Panc1 (cell line): ENCODE measurements around the gene GPR153. TPM values are rescaled to one million over a fixed set of nuclear protein-coding genes. Genes with fewer than 3 reads are reported as not detected.
A peak's percentile ranks its signal among the peaks of the same experiment; 100 is the strongest.

Experiments
- ATAC-seq: fragments of 200-7000 bp; cut with Tn5 transposase; 2 replicates; pipeline ENCODE4 v1.9.1; 2020; ENCODE audit warnings: mild to moderate bottlenecking, moderate library complexity
- BruUV-seq: library from RNA; stranded (reverse); fragments of 400-500 nt; replicated peaks from 2 replicates; lab custom pipeline; 2021; lab: Mats Ljungman, UMichigan
- CTCF ChIA-PET: fragments of 300-600 bp; sonication (Branson Sonifier 250); formaldehyde crosslinking; loops from one replicate; lab custom pipeline; 2022; ENCODE audit warnings: antibody characterized with exemption; lab: Charles Lee
- POLR2A ChIA-PET: fragments of 300-600 bp; sonication (Branson Sonifier 250); formaldehyde crosslinking; loops from one replicate; lab custom pipeline; 2022; ENCODE audit warnings: antibody characterized with exemption; lab: Charles Lee
- DNase-seq: peaks from one replicate; pipeline ENCODE4 v3.0.0-alpha.2; 2010; ENCODE audit warnings: low read depth, low spot score
- H3K27ac ChIP-seq: 2 replicates; pipeline ENCODE4 v1.5.1; 2011; ENCODE audit warnings: mild to moderate bottlenecking, low read length, inconsistent platforms
- H3K27me3 ChIP-seq: fragments of 200-500 bp; sonication (Bioruptor generic); 2 replicates; pipeline ENCODE4 v1.6.0; 2014; ENCODE audit warnings: low read length, inconsistent platforms; ENCODE audit not compliant: control insufficient read depth, insufficient read depth
- H3K36me3 ChIP-seq: fragments of 200-500 bp; sonication (Bioruptor generic); 2 replicates; pipeline ENCODE4 v1.5.1; 2014; ENCODE audit warnings: inconsistent platforms, mild to moderate bottlenecking, low read length, moderate library complexity; ENCODE audit not compliant: control insufficient read depth, insufficient read depth
- H3K4me1 ChIP-seq: 2 replicates; pipeline ENCODE4 v1.5.1; 2011; ENCODE audit warnings: inconsistent platforms, mild to moderate bottlenecking, low read length, moderate library complexity; ENCODE audit not compliant: control insufficient read depth, insufficient read depth
- H3K4me3 ChIP-seq, 2 experiments: 2 replicates each; pipeline ENCODE4 v1.5.1; 2011 to 2012; ENCODE audit warnings: low read depth in 2 of 2, low read length in 2 of 2, mild to moderate bottlenecking in 2 of 2, inconsistent platforms in 1 of 2, moderate library complexity in 1 of 2
- H3K9me3 ChIP-seq: fragments of 200-500 bp; sonication (Bioruptor generic); 2 replicates; pipeline ENCODE4 v1.5.1; 2014; ENCODE audit warnings: low read depth, mild to moderate bottlenecking, inconsistent platforms, low read length, moderate library complexity; ENCODE audit not compliant: control insufficient read depth, insufficient read depth
- CTCF ChIP-seq: fragments of 450-650 bp; IDR thresholded peaks from 2 replicates; pipeline ENCODE4 v1.5.1; 2017; ENCODE audit warnings: mild to moderate bottlenecking
- POLR2AphosphoS5 ChIP-seq: IDR thresholded peaks from 2 replicates; pipeline ENCODE4 v1.6.1; 2012; ENCODE audit warnings: mild to moderate bottlenecking, low read depth, low read length, moderate library complexity
- REST ChIP-seq, 2 experiments: IDR thresholded peaks; 2 replicates each; pipeline ENCODE4 v1.6.1; 2011 to 2012; ENCODE audit warnings: low read depth in 2 of 2, control low read depth in 1 of 2, low read length in 1 of 2, mild to moderate bottlenecking in 1 of 2, moderate library complexity in 1 of 2; ENCODE audit not compliant: insufficient read depth in 1 of 2
- SIN3A ChIP-seq: IDR thresholded peaks from 2 replicates; pipeline ENCODE4 v1.6.1; 2012; ENCODE audit warnings: low read depth, mild to moderate bottlenecking, low read length, moderate library complexity, borderline replicate concordance; ENCODE audit not compliant: insufficient read depth
- TCF7L2 ChIP-seq: IDR thresholded peaks from 2 replicates; pipeline ENCODE4 v1.6.1; 2011; ENCODE audit warnings: mild to moderate bottlenecking, low read depth, low read length, inconsistent platforms
- in situ Hi-C: cut with HindIII; loops from 2 replicates; pipeline ENCODE4 v1.10.0; 2016; ENCODE audit warnings: low sequenced_read_pairs, low pct_unique_long_range_greater_than_20kb
- intact Hi-C: fragments of 100-400 bp; cut with micrococcal nuclease; formaldehyde crosslinking; loops from one replicate; pipeline ENCODE4 v1.10.0; 2022; ENCODE audit not compliant: unreplicated experiment
- total RNA-seq: library from RNA; stranded (reverse); gene quantifications from one replicate; pipeline ENCODE4 v1.2.1, GENCODE V29; 2021; ENCODE audit not compliant: unreplicated experiment

The GPR153 gene
- total RNA-seq, 1 experiment from 2014 or later, result 5.5 TPM

GRCh38 chr1:6298940-6299465 lies 38.1 kb upstream of the GPR153 start:
- Histone ChIP-seq H3K27ac (no peak overlapping the region), H3K4me3 (no peak overlapping the region), H3K4me1 (no peaks in the 10 kb centered on the region), H3K27me3 (no peaks in the 10 kb centered on the region), H3K36me3 (no peaks in the 10 kb centered on the region), H3K9me3 (no peaks in the 10 kb centered on the region)
- DNase-seq, result no peak
- CTCF ChIA-PET, result no interaction called here
- intact Hi-C loops (no loop called here), in situ Hi-C loops (no loop called here)
- TF ChIP-seq POLR2AphosphoS5 (no peak), REST (IDR thresholded peaks at IDR 0.05; ENCODE audit: insufficient read depth in 1 of 2, low read depth in 2 of 2, low read length in 1 of 2) (no peak), CTCF (no peak), SIN3A (no peak), TCF7L2 (no peak)
- no TSS peak for BruUV-seq
- ATAC-seq, result no peak
- POLR2A ChIA-PET, result no interaction called here

GRCh38 chr1:6298530-6298929 lies 37.6 kb upstream of the GPR153 start:
- peak; percentile 39; the same call in 1 of the 2 replicates for ATAC-seq

More at GRCh38 chr1:6298530-6298929, 37.6 kb upstream of the GPR153 start:
- CTCF ChIA-PET, result no interaction called here
- Histone ChIP-seq H3K4me1 (no peaks in the 10 kb centered on the region), H3K9me3 (no peaks in the 10 kb centered on the region), H3K4me3 (no peak overlapping the region), H3K36me3 (no peaks in the 10 kb centered on the region), H3K27ac (no peak overlapping the region), H3K27me3 (no peaks in the 10 kb centered on the region)
- no peak for DNase-seq
- intact Hi-C loops (no loop called here), in situ Hi-C loops (no loop called here)
- BruUV-seq, result no TSS peak
- TF ChIP-seq SIN3A (no peak), CTCF (no peak), POLR2AphosphoS5 (no peak), REST (IDR thresholded peaks at IDR 0.05; ENCODE audit: insufficient read depth in 1 of 2, low read depth in 2 of 2, low read length in 1 of 2) (no peak), TCF7L2 (no peak)
- POLR2A ChIA-PET, result no interaction called here
